IPS-15b (cell line): ENCODE results near the gene SCAMP5.

Experiments
- H3K27me3 ChIP-seq: one replicate; pipeline ENCODE4 v1.6.1; 2013; ENCODE audit warnings: low read length; ENCODE audit not compliant: control insufficient read depth, insufficient read depth
- H3K36me3 ChIP-seq: one replicate; pipeline ENCODE4 v1.6.1; 2013; ENCODE audit warnings: low read length; ENCODE audit not compliant: control insufficient read depth, insufficient read depth
- H3K4me1 ChIP-seq: one replicate; pipeline ENCODE4 v1.6.1; 2013; ENCODE audit warnings: mild to moderate bottlenecking, low read length; ENCODE audit not compliant: control insufficient read depth, insufficient read depth
- H3K4me3 ChIP-seq: one replicate; pipeline ENCODE4 v1.5.1; 2013; ENCODE audit warnings: low read depth, low read length
- H3K9ac ChIP-seq: one replicate; pipeline ENCODE4 v1.6.1; 2013; ENCODE audit warnings: low read depth, mild to moderate bottlenecking, low read length
- H3K9me3 ChIP-seq: one replicate; pipeline ENCODE4 v1.6.1; 2013; ENCODE audit warnings: mild to moderate bottlenecking, low read length; ENCODE audit not compliant: control insufficient read depth, insufficient read depth

Gene SCAMP5

GRCh38 chr15:75025548-75026260, 30.3 kb downstream of the SCAMP5 start:
- Histone ChIP-seq H3K9me3 (no peaks in the 10 kb centered on the region), H3K9ac (no peak overlapping the region), H3K4me1 (peaks cover 16% of the 10 kb centered on the region), H3K27me3 (no peaks in the 10 kb centered on the region), H3K36me3 (peaks cover 7% of the 10 kb centered on the region), H3K4me3 (no peak overlapping the region)

- no peak overlapping the region for H3K9ac ChIP-seq
- H3K27me3 ChIP-seq = no peaks in the 10 kb centered on the region
- H3K4me3 ChIP-seq = no peak overlapping the region
- peaks cover 22% of the 10 kb centered on the region for H3K4me1 ChIP-seq
- no peaks in the 10 kb centered on the region for H3K9me3 ChIP-seq
- peaks cover 6% of the 10 kb centered on the region for H3K36me3 ChIP-seq
Observed at GRCh38 chr15:75027551-75027950, 32.2 kb downstream of the SCAMP5 start.

- H3K27me3 ChIP-seq = no peaks in the 10 kb centered on the region
- H3K9ac ChIP-seq = no peak overlapping the region
- H3K4me3 ChIP-seq = no peak overlapping the region
- H3K4me1 ChIP-seq = peaks cover 22% of the 10 kb centered on the region
- peaks cover 6% of the 10 kb centered on the region for H3K36me3 ChIP-seq
- H3K9me3 ChIP-seq = no peaks in the 10 kb centered on the region
Observed at GRCh38 chr15:75028991-75029377, 33.6 kb downstream of the SCAMP5 start.

- peaks cover 20% of the 10 kb centered on the region for H3K4me1 ChIP-seq
- peaks cover 6% of the 10 kb centered on the region for H3K36me3 ChIP-seq
- no peak overlapping the region for H3K4me3 ChIP-seq
- no peaks in the 10 kb centered on the region for H3K27me3 ChIP-seq
- no peaks in the 10 kb centered on the region for H3K9me3 ChIP-seq
- H3K9ac ChIP-seq = no peak overlapping the region
Observed at GRCh38 chr15:75029378-75030022, 34.1 kb downstream of the SCAMP5 start.

- Histone ChIP-seq H3K9me3 (no peaks in the 10 kb centered on the region), H3K9ac (no peak overlapping the region), H3K36me3 (peaks cover 6% of the 10 kb centered on the region), H3K4me1 (peaks cover 20% of the 10 kb centered on the region), H3K27me3 (no peaks in the 10 kb centered on the region), H3K4me3 (no peak overlapping the region)
Observed at GRCh38 chr15:75030023-75030413, 34.7 kb downstream of the SCAMP5 start.

GRCh38 chr15:75030424-75030823, 35.1 kb downstream of the SCAMP5 start:
- H3K4me3 ChIP-seq = no peak overlapping the region
- no peaks in the 10 kb centered on the region for H3K27me3 ChIP-seq
- H3K36me3 ChIP-seq = peaks cover 6% of the 10 kb centered on the region
- peaks cover 24% of the 10 kb centered on the region for H3K4me1 ChIP-seq
- H3K9me3 ChIP-seq = no peaks in the 10 kb centered on the region
- no peak overlapping the region for H3K9ac ChIP-seq

- Histone ChIP-seq H3K4me3 (no peak overlapping the region), H3K36me3 (peaks cover 6% of the 10 kb centered on the region), H3K27me3 (peaks cover under 1% of the 10 kb centered on the region), H3K4me1 (peaks cover 29% of the 10 kb centered on the region), H3K9me3 (no peaks in the 10 kb centered on the region), H3K9ac (no peak overlapping the region)
Observed at GRCh38 chr15:75031848-75032247, 36.5 kb downstream of the SCAMP5 start.

- peaks cover 6% of the 10 kb centered on the region for H3K36me3 ChIP-seq
- no peak overlapping the region for H3K9ac ChIP-seq
- peaks cover 31% of the 10 kb centered on the region for H3K4me1 ChIP-seq
- peaks cover 2% of the 10 kb centered on the region for H3K27me3 ChIP-seq
- H3K9me3 ChIP-seq = no peaks in the 10 kb centered on the region
- no peak overlapping the region for H3K4me3 ChIP-seq
Observed at GRCh38 chr15:75032395-75032794, 37.0 kb downstream of the SCAMP5 start.

- Histone ChIP-seq H3K9ac (no peak overlapping the region), H3K4me1 (peaks cover 31% of the 10 kb centered on the region), H3K27me3 (peaks cover 2% of the 10 kb centered on the region), H3K9me3 (no peaks in the 10 kb centered on the region), H3K36me3 (peaks cover 6% of the 10 kb centered on the region), H3K4me3 (no peak overlapping the region)
Observed at GRCh38 chr15:75033809-75034208, 38.4 kb downstream of the SCAMP5 start.

- H3K9ac ChIP-seq = no peak overlapping the region
- H3K27me3 ChIP-seq = peaks cover 2% of the 10 kb centered on the region
- peaks cover 28% of the 10 kb centered on the region for H3K4me1 ChIP-seq
- H3K9me3 ChIP-seq = no peaks in the 10 kb centered on the region
- H3K36me3 ChIP-seq = peaks cover 6% of the 10 kb centered on the region
- no peak overlapping the region for H3K4me3 ChIP-seq
Observed at GRCh38 chr15:75034615-75035014, 39.3 kb downstream of the SCAMP5 start.

- H3K4me3 ChIP-seq = no peak overlapping the region
Observed at GRCh38 chr15:75036212-75036616, 40.9 kb downstream of the SCAMP5 start.

GRCh38 chr15:75037685-75038084, 42.3 kb downstream of the SCAMP5 start:
- Histone ChIP-seq H3K4me3 (no peak overlapping the region), H3K9ac (no peak overlapping the region), H3K4me1 (peaks cover 12% of the 10 kb centered on the region)

More at GRCh38 chr15:75036212-75036616, 40.9 kb downstream of the SCAMP5 start:
- no peaks in the 10 kb centered on the region for H3K9me3 ChIP-seq
- H3K4me1 ChIP-seq = peaks cover 17% of the 10 kb centered on the region
- no peak overlapping the region for H3K9ac ChIP-seq
- peaks cover 2% of the 10 kb centered on the region for H3K27me3 ChIP-seq
- H3K36me3 ChIP-seq = no peaks in the 10 kb centered on the region

More at GRCh38 chr15:75037685-75038084, 42.3 kb downstream of the SCAMP5 start:
- Histone ChIP-seq H3K27me3 (peaks cover 2% of the 10 kb centered on the region), H3K9me3 (no peaks in the 10 kb centered on the region), H3K36me3 (no peaks in the 10 kb centered on the region)
